M059J (cell line): ENCODE results near the gene MYH11. TPM values are rescaled to one million over a fixed set of nuclear protein-coding genes. Genes with fewer than 3 reads are reported as not detected.
A peak's percentile ranks its signal among the peaks of the same experiment; 100 is the strongest.
"Not testable (repeated sequence)": the region's sequence is repeated elsewhere in the genome, so short reads cannot be mapped to it uniquely, and the experiment has no call there.

Experiments
- DNase-seq: peaks from one replicate; pipeline ENCODE4 v3.0.0-alpha.2; 2012; ENCODE audit warnings: low read depth
- total RNA-seq: library from RNA; depleted of rRNA; stranded (reverse); fragments of >200 nt; shearing (Covaris generic); gene quantifications from 2 replicates; pipeline ENCODE4 v1.2.3, GENCODE V29; 2014

MYH11 gene
- total RNA-seq, 1 experiment from 2014 or later, result not detected

DNA sequence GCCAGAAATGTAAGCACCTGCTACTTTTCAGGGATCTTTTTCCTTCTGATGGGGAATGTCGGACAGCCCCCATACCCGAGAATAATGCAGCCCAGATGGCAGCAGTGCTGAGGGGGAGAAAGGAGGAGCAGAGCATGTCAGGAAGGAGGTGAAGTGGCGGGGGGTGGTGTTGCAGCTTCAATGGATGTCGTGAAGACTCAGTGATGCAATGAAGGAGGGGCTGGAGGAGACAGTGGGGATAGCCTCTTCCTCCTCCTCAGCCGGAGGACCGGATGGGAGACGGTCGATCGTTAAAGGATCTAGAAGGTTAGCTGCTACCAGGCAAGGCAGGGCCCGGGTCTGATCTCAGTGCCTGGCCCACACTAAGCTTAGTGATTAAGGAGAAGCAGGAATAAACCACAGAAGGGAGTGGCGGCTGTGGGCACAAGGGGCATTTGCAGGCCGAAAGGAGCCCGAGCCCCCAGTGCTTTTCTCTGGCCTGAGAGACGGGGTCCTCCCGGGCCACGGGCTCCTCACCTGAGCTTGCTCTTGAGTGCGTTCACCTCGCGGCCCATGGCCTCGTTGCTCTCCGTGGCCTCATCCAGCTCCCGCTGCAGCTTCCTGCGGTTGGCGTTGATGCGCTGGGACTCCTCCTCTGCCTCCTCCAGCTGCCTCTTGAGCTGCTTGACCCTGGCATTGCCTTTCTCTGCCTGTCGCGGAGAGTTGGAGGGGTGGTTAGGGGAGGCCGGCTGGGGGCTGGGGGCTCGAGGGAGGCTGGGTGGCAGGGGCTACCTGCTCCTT lies 142.2 kb downstream of the MYH11 start:
- DNase-seq, result no peak

DNA sequence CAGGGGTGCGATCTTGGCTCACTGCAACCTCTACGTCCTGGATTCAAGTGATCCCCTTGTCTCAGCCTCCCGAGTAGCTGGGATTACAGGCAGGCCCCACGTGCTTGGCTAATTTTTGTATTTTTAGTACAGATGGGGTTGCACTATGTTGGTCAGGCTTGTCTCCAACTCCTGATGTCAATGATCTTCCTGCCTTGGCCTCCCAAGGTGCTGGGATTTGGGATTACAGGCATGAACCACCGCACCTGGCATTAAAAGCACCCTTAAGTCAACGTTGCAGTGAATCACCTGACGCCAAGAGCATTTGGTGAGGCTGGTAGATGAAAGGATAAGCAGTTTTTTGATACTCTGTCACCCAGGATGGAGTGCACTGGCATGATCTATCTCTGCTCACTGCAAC lies 147.8 kb downstream of the MYH11 start:
- DNase-seq, result no peak

DNA sequence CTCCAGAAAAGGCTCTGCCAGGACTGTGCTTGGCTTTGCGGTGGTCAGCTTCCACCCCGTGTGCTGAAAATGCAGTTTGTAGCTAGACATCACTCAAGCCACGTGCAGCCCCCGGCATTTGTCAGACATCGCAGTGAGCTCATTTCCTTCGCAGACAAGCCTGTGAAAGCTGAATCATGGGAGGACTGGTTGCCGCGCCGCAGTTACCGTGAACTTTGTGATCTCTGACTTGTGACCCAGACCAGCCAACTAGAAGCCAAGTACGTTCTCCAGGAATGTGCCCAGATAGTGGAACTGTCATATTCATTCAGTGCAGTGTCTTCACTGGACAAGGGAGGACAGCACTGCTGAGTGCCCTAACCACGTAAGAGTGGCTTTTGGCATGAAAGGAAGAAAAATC lies 148.7 kb downstream of the MYH11 start:
- no peak for DNase-seq

DNA sequence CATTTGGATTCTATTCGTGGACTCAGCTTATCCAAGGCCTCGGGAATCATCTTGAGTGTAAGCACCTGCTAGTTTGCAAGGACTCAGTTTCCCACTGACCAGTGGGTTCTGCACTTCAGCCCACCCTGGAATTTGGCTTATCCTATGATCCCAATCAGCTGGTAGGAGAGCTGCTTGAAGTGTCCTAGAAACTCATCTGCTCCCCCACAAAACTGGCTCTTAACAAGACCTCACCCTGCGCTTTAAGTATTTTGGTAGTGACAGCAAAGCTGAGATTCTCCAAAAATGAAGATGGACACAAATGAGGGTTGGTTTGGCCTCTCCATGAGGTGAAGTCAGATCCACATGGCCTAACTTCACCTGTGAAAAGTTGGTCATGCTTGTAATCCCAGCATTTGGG lies 149.5 kb downstream of the MYH11 start:
- no peak for DNase-seq

DNA sequence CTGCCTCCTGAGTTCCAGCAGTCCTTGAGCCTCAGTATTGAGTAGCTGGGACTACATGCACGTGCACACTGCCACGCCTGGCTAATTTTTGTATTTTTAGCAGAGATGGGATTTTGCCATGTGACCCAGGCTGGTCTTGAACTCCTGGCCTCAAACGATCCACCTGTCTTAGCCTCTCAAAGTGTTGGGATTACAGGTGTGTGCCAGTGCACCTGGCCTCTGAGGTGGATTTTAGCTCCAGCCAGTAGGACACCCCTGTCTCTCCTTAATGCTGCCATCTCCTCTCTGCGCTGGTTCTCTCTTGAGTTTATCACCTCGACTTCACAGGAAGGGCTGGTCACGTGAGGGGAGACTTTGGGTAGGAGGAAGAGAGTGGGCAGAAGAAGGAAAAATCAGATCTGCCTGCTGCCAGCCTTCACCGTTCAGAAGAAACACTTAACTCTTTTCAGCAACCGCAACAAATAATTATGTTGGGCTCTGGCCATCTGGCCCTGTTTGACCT lies 151.7 kb downstream of the MYH11 start:
- DNase-seq, result no peak

DNA sequence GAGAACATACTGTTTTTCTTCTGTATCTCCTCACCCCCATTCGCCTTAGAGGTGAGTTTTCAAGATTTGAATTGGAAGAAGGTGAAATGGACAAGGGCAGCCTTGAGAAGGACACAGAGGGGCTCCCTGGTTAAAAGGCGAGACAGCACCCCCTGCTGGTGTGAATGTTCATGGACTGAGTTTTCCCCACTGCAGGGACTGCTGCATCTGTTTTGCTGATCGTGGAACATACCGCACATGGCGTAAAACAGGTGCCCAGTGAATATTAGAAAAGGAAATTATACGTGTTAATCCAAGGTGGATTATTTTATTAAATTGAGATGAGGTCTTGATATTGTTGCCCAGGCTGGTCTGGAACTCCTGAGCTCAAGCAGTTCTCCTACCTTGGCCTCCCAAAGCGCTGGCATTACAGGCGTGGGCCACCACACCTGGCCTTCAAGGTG lies 152.3 kb downstream of the MYH11 start:
- DNase-seq, result peak; percentile 55

GRCh38 chr16:15703029-15703736 lies 153.6 kb downstream of the MYH11 start:
- DNase-seq, result no peak

GRCh38 chr16:15701975-15702970 lies 154.6 kb downstream of the MYH11 start:
- peak; percentile 6 for DNase-seq

DNA sequence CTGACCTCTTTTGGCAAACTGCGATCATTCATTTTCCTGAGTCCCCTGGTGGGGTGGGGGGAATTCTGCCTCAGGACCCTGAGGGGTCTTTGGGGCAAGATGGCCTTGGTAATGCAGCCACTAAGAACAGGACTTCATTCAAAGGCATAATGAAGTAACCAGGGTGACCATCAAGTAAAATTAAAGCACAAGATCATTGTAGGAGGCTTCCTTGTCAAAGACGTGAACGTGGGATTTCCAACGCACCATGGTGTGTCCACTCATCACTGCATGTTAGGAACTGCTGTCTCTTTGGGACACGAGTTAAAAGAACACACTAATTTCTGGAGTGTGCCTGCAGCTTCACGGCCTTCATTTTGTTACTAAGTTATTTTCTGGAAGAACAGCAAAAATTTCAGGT lies 155.5 kb downstream of the MYH11 start:
- DNase-seq, result no peak

DNA sequence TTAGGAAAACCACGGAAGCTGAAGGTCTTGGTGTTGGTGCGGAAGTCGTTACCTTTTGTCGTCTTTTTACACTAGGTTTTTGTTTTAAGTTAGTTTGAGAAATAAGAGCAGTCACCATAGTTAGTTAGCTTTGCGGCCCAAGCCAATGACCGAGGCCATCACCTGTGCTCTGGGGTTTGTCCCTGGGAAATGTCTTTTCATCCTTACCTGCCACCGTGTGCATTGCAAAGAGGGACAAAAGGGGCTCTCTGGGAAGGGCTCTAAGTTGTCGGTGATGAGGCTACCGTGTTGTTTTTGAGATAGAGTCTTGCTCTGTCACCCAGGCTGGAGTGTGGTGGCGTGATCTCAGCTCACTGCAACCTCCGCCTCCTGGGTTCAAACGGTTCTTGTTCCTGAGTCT lies 157.0 kb downstream of the MYH11 start:
- DNase-seq, result no peak

- no peak for DNase-seq
Observed at GRCh38 chr16:15694499-15694898, 162.3 kb downstream of the MYH11 start.

DNA sequence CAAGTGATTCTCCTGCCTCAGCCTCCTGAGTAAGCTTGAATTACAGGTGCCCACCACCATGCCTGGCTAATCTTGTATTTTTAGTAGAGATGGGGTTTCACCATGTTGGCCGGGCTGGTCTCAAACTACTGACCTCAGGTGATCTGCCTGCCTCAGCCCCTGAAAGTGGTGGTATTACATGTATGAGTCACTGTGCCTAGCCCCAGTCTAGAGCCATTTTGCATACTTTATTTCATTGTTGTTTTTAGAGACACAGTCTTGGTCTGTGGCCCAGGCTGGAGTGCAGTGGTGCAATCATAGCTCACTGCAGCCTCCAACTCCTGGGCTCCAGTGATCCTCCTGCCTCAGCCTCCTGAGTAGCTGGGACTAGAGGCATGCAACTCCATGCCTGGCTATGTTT lies 164.3 kb downstream of the MYH11 start:
- not testable (repeated sequence) for DNase-seq

DNA sequence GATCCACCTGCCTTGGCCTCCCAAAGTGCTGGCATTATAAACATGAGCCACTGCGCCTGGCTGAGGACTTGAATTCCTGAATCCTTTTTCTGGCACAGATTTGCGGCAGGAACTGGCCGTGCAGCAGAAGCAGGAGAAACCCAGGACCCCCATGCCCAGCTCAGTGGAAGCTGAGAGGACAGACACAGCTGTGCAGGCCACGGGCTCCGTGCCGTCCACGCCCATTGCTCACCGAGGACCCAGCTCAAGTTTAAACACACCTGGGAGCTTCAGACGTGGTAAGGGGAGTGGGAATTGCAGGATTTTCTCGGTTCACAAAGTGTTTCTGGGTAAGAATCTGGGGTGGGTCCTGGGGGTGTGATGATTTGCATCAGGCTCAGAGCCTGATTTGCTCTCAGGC lies 165.8 kb downstream of the MYH11 start:
- DNase-seq, result no peak

DNA sequence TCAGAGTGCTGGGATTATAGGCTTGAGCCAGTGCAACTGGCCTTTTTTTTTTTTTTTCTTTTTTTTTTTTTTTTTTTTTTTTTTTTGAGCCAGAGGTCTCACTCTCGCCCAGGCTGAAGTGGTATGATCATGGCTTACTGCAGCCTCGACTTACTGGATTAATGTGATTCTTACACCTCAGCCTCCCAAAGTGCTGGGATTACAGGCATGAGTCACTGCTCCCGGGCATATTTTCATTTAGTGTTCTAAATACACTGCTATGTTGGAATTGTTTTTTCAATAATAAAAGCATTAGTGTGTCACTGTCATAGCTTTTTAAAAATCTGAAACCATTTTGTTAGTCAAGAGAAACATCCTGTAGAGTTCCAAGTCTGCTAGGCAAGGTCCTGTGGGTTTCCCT lies 166.5 kb downstream of the MYH11 start:
- peak; percentile 47 for DNase-seq

- DNase-seq, result peak; percentile 48
Observed at GRCh38 chr16:15689290-15689689, 167.5 kb downstream of the MYH11 start.

DNA sequence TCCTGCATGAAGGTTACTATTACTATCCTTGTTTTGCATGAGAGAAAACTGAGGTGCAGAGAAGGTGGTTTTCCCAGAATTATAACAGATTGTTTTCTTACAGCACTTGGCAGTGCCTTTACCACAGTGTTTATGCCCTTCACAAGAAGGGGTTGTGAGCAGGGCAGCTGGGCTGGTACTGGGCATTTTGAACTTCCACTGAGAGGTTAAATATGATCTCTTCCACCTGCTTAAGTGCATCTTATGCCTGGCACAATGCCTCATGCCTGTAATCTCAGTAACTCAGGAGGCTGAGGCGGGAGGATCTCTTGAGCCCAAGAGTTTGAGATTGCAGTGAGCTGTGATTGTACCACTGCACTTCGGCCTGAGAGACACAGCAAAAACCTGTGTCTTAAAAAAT lies 170.5 kb downstream of the MYH11 start:
- no peak for DNase-seq

GRCh38 chr16:15682105-15682570 lies 174.7 kb downstream of the MYH11 start:
- peak; percentile 84 for DNase-seq

DNA sequence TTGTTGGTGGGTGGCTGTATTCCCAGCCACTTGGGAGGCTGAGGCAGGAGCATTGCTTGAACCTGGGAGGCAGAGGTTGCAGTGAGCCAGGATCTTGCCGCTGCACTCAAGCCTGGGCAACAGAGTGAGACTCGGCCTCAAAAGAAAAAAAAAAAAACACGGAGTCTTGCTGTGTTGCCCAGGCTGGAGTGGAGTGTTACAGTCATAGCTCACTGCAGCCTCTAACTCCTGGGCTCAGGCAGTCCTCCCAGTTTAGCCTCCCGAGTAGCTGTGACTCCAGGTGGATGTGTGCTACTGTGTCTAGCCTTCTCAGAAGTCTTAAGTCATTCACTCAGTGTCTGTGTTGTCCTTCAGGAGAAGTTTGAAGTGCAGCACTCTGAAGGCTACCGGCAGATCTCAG lies 179.4 kb downstream of the MYH11 start:
- no peak for DNase-seq

DNA sequence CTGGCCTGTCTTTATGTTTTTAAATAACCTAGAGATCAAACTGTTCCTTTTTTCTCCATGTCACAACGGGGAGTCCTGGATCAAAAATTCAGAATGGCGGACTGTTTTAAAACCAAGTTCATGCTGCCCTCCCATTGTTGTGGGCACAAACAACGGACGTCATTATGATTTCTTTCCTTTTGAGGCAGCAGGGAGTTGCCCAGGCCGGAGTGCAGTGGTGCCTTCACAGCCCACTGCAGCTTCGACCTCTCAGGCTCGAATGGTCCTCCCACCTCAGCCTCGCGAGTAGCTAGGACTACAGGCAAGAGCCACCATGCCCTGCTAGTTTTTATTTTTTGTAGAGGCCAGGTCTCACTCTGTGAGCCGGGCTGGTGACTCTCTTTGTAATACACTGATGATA lies 180.3 kb downstream of the MYH11 start:
- DNase-seq, result no peak

DNA sequence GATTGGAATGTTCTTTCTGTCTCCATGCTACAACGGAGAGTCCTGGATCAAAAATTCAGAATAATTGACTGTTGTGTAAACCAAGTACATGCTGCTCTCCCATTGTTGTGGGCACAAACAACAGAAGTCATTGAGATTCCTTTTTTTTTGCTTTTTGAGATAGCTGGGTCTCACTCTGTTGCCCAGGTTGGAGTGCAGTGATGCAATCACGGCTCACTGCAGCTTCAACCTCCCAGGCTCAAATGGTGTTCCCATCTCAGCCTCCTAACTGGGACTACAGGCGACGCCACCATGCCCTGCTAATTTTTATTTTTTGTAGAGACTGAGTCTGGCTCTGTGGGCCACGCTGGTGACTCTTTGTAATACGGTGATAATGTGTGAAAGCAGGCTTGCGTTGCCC lies 182.3 kb downstream of the MYH11 start:
- no peak for DNase-seq

- peak; percentile 98 for DNase-seq
Observed at GRCh38 chr16:15672514-15673167, 184.2 kb downstream of the MYH11 start.
